ENCODE measurements around the gene ZFHX3.

DNA sequence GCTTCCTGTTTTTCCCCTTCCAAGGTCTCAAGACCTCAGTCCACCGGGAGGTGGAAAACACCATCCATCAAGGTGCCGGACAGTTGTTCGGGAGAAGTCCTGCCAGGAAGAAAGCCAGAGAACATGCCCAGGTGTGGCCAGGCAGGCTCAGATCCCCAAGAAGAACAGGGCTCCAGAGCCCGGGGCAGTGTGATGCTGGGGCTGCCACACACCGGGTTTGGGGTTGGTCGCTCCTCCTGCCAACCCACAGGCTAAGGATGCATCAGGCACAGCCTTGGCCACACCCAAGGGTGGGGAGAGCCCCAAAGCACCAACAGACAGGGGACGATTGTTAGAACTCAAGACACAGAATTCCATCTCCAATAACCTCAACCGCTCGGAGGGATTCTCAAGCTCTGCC, 19.7 kb downstream of the ZFHX3 start:
- TF ChIP-seq CTCF (conservative IDR thresholded peaks at IDR 0.05; ENCODE audit: low read depth, low read length) (no peak), EZH2 (IDR thresholded peaks at IDR 0.05; ENCODE audit: borderline replicate concordance, low read depth, low read length, poor library complexity, severe bottlenecking) (no peak)

All from A673 (cell line).